ENCODE results near the gene UCMA. TPM values are rescaled to one million over a fixed set of nuclear protein-coding genes. Genes with fewer than 3 reads are reported as not detected.
"Not testable (repeated sequence)": the region's sequence is repeated elsewhere in the genome, so short reads cannot be mapped to it uniquely, and the experiment has no call there.

Gene UCMA, protein sequence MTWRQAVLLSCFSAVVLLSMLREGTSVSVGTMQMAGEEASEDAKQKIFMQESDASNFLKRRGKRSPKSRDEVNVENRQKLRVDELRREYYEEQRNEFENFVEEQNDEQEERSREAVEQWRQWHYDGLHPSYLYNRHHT
- not detected for total RNA-seq

DNA sequence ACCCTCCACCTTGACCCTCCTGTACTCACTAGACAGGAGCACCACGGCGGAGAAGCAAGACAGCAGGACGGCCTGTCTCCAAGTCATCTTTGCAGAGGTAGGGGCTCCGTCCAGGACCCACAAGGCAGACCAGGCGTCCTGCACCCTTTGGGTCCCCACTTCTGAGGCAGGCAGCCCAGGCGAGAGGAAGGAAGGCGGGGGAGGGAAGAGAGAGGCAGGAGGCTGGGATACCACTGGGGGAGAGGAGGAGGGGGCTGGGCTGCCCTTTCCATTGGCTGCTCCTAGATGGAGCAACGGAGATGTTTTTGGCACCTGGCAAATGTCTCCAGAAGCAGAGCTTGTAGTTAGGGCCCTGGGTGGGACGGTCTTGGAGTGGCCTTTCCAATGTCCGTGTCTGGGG is at the start of gene UCMA:
TSS of gene UCMA (minus strand) at position 203 of the 400 bp plus-strand sequence. CDS start at position 87, 116 bp downstream.
- no peak for DNase-seq

DNA sequence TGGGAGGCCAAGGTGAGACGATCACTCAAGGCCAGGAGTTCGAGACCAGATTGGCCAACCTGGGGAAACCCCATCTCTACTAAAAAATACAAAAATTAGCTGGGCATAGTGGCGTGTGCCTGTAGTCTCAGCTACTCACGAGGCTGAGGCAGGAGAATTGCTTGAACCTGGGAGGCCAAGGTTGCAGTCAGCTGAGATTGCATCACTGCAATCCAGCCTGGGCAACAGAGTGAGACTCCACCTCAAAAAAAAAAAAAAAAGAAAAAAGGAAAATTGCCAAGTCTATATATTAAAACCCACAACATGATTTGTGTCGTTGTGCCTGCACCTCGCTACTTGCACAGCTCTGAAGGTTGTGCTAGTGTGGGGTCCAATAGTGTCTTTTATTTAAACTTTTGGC is 48.2 kb upstream of the UCMA start:
- DNase-seq, result not testable (repeated sequence)

DNA sequence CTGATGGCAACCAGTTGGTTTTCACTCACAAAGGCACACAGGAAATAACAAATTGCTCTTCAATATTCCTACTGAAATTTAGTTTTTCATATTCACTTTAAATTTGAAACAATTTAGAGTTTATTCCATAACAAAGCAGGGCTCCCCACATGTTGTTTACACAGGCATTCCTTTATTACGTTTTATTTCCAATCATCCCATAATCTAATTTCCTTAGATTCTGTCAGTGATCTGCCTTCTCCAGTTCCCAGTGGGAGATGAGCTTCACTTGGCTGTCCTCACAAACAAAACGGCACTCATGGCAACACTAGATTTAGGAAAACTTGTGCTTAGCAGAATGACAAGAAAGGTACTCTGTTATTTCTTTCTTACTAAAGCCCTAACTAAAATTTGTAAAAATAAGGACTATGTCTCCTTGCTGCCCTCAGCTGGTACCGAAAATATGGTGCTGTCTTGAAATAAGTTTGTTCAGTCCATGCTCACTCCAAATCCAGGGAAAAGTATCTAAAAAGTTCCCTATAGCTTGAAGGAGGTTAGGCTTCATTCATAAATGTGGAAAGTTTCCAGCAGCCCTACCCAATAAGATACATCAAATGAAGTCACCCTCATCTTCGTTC is 42.7 kb upstream of the UCMA start:
- peak; percentile 19 for DNase-seq

DNA sequence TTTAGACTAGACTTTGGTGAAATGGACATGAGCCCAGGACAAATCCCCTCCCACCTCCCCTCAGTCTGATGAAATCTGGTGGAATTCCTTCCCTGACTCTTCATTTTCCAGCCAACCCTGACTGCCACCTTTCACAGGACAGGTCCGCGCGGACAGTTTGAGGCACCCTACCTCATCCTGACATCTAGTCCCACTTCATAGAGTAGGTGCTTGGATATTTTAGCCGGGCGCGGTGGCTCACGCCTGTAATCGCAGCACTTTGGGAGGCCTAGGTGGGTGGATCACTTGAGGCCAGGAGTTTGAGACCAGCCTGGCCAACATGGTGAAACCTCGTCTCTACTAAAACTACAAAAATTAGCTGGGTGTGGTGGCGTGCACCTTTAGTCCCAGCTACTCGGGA is 42.0 kb upstream of the UCMA start:
- DNase-seq, result not testable (repeated sequence)

DNA sequence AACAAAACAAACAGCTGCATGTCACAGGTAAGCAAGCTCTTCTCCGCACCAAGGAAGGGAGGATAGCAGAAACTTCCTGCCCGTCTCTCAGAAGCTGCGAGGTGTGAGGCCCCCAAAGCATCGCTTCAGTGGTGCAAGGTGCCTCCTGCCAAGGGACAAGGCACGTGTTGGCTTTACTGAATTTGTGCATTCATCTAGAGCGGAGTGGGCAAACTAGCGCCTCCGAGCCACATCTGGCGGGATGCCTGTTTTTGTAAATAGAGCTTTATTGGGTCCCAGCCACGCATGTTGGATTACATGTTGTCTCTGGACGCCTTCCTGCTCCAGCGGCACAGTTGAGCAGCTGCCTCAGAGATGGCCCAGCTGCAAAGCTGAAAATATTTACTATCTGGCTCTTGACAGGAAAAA is 38.0 kb upstream of the UCMA start:
- peak; percentile 66 for DNase-seq

DNA sequence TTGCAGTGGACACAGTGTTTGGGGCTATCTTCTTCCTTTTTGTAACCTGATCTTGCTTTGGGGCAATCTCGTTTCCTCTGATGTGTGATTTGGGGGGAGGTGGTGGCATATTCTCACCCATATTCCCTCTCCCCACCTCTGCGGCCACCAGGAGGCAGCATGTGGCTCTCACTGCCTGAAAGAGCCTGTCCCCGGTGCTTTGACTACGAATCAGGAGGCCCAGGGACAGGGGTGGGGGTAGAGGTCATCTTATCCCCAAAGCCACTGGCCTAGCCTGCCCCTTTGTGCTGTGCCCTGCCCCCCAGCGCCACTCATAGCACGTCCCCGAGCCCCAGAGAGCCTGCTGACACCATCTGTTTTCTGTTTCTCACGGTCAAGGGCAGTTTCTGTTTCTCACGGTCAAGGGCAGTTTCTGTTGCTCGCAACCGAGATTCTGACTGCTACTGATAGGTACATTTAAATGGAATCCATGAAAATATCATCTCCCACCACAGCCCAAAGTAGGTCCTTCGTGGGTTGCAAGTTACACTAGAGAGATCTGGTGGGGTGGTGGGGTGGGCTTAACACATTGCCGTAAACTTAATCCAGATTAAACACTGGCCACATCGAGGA is 37.5 kb upstream of the UCMA start:
- DNase-seq, result no peak

DNA sequence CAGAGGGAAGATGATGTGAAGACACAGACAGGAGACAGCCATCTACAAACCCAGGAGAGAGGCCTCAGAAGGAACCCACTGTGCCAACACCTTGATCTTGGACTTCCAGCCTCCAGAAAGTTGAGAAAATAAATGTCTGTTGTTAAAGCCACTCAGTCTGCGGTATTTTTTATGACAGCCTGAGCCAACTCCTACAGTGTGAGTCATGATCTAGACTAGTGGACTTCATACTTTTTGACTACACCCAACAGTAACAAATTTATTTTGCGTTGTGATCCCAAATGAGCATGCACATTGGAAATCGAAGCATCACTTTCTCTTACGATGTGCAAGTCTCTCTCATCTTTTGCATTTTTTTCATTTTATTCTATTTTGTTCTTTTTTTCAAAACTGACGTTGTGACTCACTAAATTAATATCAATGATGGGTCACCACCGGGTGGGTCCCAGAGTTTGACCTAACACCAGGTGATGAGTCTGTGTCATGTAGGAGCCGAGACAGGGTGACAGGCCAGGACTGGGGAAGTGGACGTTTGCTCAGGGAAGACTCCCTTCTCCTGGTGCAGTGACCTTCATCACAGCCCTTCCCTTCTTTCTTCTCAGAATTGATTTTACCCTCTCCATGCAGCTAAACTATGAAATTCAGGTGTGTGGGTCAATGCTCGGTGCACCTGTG is 36.8 kb upstream of the UCMA start:
- DNase-seq, result no peak

DNA sequence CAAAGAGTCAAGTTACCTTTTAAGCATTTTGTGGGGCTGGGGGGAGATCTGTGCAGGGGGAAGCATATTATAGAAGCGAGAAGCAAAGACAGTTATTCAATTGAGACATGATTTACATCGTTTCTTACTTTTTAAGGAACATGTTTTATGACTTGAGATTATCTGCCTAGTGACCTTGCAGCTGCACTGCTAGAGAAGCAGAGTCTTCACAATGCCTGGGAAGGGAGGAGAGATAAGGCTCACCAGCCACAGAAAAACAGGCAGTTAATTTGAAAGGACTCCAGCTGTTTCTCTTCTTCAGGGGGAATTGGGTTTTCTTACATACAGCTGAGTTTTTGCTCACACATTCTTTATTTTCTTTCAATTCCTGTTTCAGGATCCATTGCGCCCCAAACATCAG is 34.7 kb upstream of the UCMA start:
- DNase-seq, result no peak

DNA sequence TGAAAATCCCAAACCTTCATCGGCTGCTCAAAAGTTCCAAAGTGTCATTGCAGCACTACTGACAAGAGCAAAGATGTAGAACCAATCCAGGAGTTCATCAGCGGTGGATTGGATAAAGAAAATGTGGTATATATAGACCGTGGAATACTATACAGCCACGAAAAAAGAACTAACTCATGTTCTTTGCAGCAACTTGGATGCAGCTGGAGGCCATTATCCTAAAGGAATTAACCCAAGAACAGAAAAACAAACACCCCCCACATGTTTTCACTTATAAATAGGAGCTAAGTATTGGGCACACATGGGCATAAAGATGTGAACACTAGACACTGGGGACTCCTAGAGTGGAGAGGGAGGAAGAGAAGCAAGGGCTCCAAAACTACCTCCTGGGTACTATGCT is 34.1 kb upstream of the UCMA start:
- no peak for DNase-seq

DNA sequence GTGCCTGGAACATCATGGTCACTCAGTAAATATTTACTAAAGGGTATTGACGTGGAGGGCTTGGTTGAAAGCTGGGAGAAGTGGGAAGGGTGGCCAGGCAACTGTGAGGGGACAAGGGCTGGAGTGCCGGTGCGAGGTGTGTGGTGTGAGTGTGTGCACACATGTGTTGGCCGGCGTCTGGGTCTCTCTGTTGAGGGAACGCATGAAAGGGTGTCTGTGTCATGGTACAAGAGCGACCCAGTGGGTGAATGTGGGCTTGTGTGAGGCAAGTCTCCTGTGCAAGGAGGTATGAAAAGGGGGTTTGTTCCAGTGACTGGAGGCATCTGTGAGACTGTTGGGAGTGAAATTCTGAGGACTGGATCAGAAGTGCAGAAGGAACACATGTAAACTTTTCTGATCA is 29.4 kb upstream of the UCMA start:
- DNase-seq, result no peak

DNA sequence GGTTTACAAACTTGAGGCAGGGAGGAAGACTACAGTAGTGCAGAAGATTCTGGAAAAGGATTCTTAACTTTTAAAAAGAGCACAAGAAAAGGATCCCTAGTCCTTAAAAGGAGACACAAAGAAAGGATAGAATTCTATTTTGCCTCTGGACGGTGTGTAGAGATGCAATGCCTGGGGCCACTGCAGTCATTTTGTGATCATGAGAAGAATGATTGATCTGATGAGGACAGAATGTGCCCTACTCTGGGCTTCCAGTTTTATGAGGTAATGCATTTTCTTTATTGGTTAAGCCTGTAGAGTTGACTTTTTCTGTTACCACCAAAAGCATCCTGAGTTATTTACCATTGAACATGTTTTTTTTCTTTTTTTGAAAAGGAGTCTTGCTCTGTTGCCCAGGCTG is 28.3 kb upstream of the UCMA start:
- no peak for DNase-seq

DNA sequence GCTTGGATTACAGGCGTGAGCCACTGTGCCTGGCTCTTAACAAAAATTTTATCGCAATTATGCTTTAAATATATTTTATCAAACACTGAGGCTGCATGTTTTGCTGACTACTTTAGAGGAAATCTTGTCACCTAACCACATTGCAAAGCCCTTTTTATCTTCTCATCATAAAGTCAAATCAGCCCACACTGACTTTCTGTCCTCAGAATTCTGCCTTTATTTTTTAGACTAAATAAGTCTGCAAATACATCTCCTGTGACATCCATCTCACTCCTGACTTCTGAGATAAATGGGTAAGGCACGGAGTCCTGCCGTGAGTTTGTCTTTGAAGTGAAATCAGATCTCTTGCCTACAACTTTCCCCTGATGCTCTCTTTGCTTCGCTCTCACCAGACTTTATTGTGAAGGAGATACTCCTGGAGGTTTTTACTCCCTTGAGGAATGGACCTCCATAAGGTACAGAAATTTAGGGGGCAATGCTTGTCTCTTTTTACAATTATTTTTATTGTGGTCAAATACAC is 23.5 kb upstream of the UCMA start:
- DNase-seq, result no peak

DNA sequence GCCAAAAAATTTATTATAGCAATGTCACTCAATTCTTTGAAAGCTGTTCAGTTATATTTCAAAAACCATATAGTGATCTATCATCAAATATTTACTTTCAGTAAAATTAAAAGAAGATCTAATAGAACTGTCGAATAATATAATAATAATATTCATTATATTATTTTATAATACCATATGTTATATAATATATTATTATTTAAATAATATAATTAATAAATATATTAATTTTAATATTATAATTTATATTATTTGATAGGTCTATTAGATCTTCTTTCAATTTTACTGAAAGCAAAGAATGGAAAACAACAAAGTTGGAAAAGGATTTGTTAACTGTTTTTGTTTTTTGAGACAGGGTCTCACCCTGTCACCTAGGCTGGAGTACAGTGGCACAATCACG is 22.5 kb upstream of the UCMA start:
- DNase-seq, result no peak

DNA sequence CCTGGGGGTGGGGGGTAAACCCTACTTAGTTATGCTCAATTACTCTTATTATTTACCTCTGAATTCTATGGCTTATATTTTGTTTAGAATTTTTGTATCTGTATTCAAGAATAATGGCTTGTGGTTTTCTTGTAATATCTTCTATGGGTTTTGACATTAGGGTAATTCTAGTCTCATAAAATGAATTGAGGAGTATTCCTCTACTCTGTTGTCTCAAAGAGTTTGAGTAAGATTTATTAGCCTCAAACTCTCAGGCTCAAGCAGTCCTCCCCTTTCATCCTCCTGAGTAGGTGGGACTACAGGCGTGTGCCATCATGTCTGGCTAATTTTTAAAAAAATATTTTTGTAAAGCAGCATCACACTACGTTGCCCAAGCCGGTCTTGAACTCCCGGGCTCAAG is 19.6 kb upstream of the UCMA start:
- no peak for DNase-seq

DNA sequence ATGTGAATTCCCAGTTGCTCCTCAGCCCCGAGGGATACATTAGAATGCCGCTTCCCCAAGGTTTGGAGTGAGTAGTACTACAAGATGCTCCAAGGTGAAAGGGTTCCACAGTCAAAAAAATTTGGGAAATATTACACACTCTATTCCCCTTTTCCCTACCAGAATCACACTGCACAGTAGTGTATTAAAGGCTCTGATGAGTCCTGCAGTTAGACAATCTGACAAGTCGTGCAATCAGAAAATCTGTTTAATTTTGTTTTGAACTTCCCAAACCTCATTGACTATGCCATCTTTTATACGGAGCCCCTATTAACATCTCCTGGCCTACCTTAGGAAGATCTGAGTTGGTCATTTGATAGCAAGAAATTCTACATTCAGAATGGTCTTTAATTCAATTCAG is 13.6 kb upstream of the UCMA start:
- DNase-seq, result no peak

DNA sequence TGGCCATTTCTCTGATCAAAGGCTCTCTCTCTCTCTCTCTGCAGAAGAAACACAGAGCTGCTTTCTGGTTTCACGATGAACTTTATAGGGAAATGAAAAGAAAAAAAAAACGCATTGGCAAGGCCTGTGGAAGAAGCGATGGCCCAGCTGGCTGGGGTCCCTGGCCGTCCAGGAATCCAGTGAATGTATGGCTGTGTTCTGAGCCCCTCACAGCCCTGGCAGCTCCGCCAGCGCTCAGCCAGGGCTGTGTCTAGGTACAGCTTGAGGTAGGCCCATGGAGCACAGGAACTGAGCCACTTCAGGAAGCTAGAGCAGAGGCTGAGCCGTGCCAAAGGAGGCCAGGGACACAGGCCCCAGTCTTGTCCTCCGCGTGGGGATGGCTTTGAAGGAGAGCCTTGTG is 13.1 kb upstream of the UCMA start:
- no peak for DNase-seq

DNA sequence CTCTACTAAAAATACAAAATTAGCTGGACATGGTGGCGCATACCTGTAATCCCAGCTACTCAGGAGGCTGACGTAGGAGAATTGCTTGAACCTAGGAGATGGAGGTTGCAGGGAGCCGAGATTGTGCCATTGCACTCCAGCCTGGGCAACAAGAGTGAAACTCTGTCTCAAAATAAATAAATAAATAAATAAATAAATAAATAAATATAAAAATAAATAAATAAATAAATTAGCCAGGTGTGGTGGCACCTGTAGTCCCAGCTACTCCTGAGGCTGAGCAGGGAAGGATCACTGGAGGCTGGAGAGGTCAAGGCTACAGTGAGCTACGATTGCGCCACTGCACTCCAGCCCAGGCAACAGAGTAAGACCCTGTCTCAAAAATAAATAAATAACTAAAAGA is 8.1 kb upstream of the UCMA start:
- not testable (repeated sequence) for DNase-seq

DNA sequence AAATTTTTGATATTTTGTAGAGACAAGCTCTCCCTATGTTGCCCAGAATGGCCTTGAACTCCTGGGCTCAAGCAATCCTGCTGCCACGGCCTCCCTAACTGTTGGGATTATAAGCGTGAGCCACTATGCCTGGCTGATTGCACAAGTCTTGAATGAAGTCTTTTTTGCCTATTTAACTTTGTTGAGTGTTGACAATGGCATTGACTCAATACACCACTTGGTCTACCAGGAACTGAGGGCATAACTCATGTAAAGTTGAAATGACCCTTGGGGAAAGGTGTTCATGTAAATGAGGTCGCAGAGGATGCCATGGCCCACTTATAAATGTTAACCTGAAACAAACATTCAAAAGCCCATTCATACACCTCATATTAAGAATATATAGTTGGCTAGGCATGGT is 7.4 kb upstream of the UCMA start:
- no peak for DNase-seq

DNA sequence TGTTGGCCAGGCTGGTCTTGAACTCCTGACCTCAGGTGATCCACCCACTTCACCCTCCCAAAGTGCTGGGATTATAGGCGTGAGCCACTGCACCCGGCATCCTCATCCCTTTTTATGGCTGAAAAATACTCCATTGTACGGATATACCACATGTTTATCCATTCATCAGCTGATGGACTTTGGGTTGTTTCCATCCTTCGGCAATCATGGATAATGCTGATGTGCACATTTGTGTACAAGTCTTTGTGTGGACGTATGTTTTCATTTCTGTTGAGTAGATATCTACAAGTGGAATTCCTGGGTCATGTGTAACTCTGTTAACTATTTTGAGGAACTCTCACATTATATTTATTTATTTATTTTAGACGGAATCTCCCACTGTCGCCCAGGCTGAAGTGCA is 5.7 kb upstream of the UCMA start:
- DNase-seq, result no peak

DNA sequence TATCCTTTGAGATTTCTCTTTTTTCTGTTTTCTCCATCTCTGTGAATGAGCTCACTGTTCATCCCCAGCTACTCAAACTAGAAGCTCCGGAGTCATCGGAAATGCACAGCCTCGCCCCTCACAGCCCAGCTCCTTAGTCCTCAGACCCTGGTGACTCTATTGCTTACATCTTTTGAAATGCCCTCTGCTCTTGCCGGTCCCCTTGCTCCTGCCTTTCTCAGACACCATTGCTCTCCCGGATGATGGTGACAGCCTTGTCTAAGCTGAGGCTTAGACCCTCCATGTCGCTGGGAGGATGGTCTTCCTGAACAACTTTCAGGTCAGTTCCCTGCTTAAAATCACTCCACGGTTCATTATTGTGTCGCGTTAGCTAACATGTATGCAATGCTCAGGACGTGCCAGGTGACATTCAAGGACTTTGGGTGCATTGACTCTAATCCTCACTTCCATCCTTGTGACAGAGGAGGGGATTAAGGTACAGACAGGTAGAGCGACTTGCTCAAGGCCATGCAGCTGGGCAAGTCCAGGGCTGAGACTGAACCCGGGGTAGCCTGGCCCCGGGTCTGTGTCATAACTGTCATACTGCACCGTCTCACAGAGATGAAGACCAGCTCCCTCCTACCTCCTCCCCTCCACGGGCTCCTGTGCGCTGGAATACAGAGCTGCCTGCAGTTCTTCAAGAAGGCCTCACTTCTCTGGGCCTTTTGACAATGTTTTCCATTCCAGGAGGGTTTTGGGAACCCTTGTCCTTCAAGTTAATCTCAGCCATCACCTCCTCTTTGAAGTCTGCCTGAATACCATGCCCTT is 4.3 kb upstream of the UCMA start:
- no peak for DNase-seq

DNA sequence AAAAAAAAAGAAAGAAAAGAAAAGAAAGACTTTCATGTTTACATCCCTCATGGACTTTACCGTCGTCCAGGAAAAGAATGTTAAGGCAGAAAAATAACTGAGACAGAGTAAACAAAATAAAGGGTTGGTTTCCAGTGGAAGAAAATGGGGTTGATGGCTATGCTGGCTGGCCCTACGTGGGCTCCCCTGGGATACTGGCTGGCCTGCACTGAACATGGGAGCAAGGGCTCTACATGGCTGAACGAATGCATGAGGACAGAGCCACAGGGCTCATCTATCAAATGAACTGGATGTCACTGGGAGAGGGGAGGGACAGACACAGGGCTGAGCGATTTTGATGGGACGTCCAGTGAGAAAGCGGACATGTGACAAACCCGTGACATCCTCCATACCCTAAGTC is 2.5 kb upstream of the UCMA start:
- DNase-seq, result no peak

DNA sequence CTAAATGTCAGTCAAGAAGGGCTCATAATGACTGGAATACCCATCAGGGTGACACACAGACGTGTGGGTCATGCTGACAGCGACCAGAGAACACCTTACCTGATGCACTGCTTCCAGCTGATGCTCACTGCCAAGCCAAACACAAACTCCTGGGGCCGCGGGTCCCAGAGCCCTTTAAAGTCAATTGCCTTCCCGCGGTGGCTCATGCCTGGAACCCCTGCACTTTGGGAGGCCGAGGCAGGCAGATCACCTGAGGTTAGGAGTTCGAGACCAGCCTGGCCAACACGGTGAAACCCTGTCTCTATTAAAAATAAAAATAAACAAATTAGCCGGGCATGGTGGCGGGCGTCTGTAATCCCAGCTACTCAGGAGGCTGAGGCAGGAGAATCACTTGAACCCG is 562 bp upstream of the UCMA start:
- not testable (repeated sequence) for DNase-seq

DNA sequence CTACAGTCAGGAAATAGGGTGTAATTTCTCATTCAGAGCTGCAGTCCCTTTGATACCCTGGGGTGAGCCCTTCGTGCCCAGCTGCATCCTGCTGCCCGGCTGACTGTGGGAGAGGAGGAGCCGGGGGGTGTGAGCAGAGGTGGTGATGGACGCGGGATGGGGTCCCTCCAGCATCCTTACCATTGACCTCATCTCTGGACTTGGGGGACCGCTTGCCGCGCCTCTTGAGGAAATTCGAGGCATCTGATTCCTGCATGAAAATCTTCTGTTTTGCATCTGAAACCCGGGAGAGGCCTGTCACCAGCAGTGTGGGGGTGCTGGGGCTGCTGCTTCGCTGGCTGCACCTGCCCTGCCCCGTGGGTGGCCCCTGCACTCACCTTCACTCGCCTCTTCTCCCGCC is 816 bp downstream of the UCMA start:
- no peak for DNase-seq
